ENCODE results near the gene R3HCC1L.

DNA sequence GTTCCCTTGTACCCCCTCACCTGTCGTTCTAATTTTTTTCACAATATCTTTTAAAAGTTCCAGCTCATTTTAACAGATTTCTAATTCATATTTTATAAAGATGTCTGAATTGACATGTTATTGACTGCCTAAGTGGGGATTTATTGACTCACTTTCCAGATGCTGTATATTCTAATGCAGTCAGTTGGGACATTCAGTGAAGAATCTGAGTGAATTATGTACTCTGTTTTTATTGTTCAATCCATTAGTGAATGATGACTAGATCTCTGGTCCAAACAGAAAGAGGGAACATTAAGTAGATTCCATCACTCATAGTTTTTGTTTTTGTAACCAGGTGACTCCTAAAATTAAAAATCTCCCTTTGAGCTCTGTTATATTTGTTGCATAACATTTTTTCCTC lies 79.3 kb downstream of the R3HCC1L start:
- TF ChIP-seq GATA2 (IDR thresholded peaks at IDR 0.05; ENCODE audit: low read depth, low read length) (no peak), GATA3 (IDR thresholded peaks at IDR 0.05; ENCODE audit: low read depth, low read length) (no peak)

Data from SH-SY5Y (cell line).